GM04503 (cell line): ENCODE measurements around the gene CYB5B.
A peak's percentile ranks its signal among the peaks of the same experiment; 100 is the strongest.
"Not testable (repeated sequence)": the region's sequence is repeated elsewhere in the genome, so short reads cannot be mapped to it uniquely, and the experiment has no call there.

Experiments used
- DNase-seq: peaks from one replicate; pipeline ENCODE4 v3.0.0-alpha.2; 2012; ENCODE audit warnings: low read depth

Gene CYB5B

GRCh38 chr16:69408475-69408874 lies 15.9 kb upstream of the CYB5B start:
- no peak for DNase-seq

- peak; percentile 66 for DNase-seq
Observed at GRCh38 chr16:69410219-69410990, 14.0 kb upstream of the CYB5B start.

- no peak for DNase-seq
Observed at GRCh38 chr16:69411064-69411985, 13.1 kb upstream of the CYB5B start.

GRCh38 chr16:69412287-69412686 lies 12.1 kb upstream of the CYB5B start:
- no peak for DNase-seq

GRCh38 chr16:69413045-69413664 lies 11.3 kb upstream of the CYB5B start:
- DNase-seq = no peak

GRCh38 chr16:69417520-69418199 lies 6.8 kb upstream of the CYB5B start:
- DNase-seq = no peak

- no peak for DNase-seq
Observed at GRCh38 chr16:69419956-69420355, 4.5 kb upstream of the CYB5B start.

GRCh38 chr16:69423189-69423588 lies 1.2 kb upstream of the CYB5B start:
- DNase-seq = no peak

GRCh38 chr16:69424935-69425784 lies 741 bp downstream of the CYB5B start:
- DNase-seq = no peak

GRCh38 chr16:69428652-69429051 lies 4.2 kb downstream of the CYB5B start:
- DNase-seq = no peak

GRCh38 chr16:69429058-69429640 lies 4.7 kb downstream of the CYB5B start:
- not testable (repeated sequence) for DNase-seq

- DNase-seq = no peak
Observed at GRCh38 chr16:69431948-69432468, 7.6 kb downstream of the CYB5B start.

- DNase-seq = no peak
Observed at GRCh38 chr16:69434066-69434465, 9.6 kb downstream of the CYB5B start.

GRCh38 chr16:69435977-69436820 lies 11.8 kb downstream of the CYB5B start:
- no peak for DNase-seq

- DNase-seq = no peak
Observed at GRCh38 chr16:69436896-69437295, 12.5 kb downstream of the CYB5B start.

- DNase-seq = no peak
Observed at GRCh38 chr16:69438465-69438864, 14.0 kb downstream of the CYB5B start.

- no peak for DNase-seq
Observed at GRCh38 chr16:69440250-69440649, 15.8 kb downstream of the CYB5B start.

- DNase-seq = not testable (repeated sequence)
Observed at GRCh38 chr16:69441030-69441429, 16.6 kb downstream of the CYB5B start.

GRCh38 chr16:69443927-69444631 lies 19.7 kb downstream of the CYB5B start:
- no peak for DNase-seq
